Parathyroid adenoma (tissue), 2 donors: ENCODE data around the gene INHBE.
"Not testable (repeated sequence)": the region's sequence is repeated elsewhere in the genome, so short reads cannot be mapped to it uniquely, and the experiment has no call there.

ENCODE experiments used
- H2AFZ ChIP-seq: fragments of 300-600 bp; sonication (generic); one replicate; pipeline ENCODE4 v1.7.0; 2017; ENCODE audit warnings: antibody characterized with exemption, mild to moderate bottlenecking
- H3K27ac ChIP-seq: fragments of 300-600 bp; sonication (generic); one replicate; pipeline ENCODE4 v1.7.0; 2017
- H3K27me3 ChIP-seq: fragments of 300-600 bp; sonication (generic); one replicate; pipeline ENCODE4 v1.7.0; 2017; ENCODE audit warnings: low read length; ENCODE audit not compliant: control insufficient read depth, insufficient read depth
- H3K36me3 ChIP-seq: fragments of 300-600 bp; sonication (generic); one replicate; pipeline ENCODE4 v1.7.0; 2017; ENCODE audit warnings: low read length; ENCODE audit not compliant: control insufficient read depth, insufficient read depth
- H3K4me1 ChIP-seq: fragments of 300-600 bp; sonication (generic); one replicate; pipeline ENCODE4 v1.7.0; 2017; ENCODE audit warnings: control low read depth
- H3K4me2 ChIP-seq: fragments of 300-600 bp; sonication (generic); one replicate; pipeline ENCODE4 v1.7.0; 2017; ENCODE audit warnings: low read length
- H3K4me3 ChIP-seq: fragments of 300-600 bp; sonication (generic); one replicate; pipeline ENCODE4 v1.7.0; 2017; ENCODE audit warnings: low read depth, low read length
- H3K79me2 ChIP-seq: fragments of 300-600 bp; sonication (generic); one replicate; pipeline ENCODE4 v1.7.0; 2017; ENCODE audit warnings: control low read depth
- H3K9ac ChIP-seq: fragments of 300-600 bp; sonication (generic); one replicate; pipeline ENCODE4 v1.7.0; 2017; ENCODE audit warnings: mild to moderate bottlenecking
- H3K9me3 ChIP-seq: fragments of 300-600 bp; sonication (generic); one replicate; pipeline ENCODE4 v1.7.0; 2017; ENCODE audit warnings: low read length; ENCODE audit not compliant: control insufficient read depth
- TF ChIP-seq, protein P1 (sequence below): fragments of 300-600 bp; sonication (generic); IDR thresholded peaks from one replicate; pipeline ENCODE4 v1.7.0; 2017; ENCODE audit warnings: antibody characterized with exemption, mild to moderate bottlenecking
- donor health status: primary hyperparathyroidism.

The INHBE gene

GRCh38 chr12:57454566-57455373 lies at the start of gene INHBE:
INHBE (plus strand) TSS chr12:57455307; CDS start chr12:57455537, 230 bp downstream.
- H2AFZ ChIP-seq, result peak within 1 kb of the TSS; percentile 71
- H3K36me3 ChIP-seq, result no peaks in the 10 kb centered on the region
- no peaks in the 10 kb centered on the region for H3K27me3 ChIP-seq
- no peaks in the 10 kb centered on the region for H3K79me2 ChIP-seq
- peak within 1 kb of the TSS; percentile 66 for H3K27ac ChIP-seq
- no peak within 1 kb of the TSS for H3K9ac ChIP-seq
- TF ChIP-seq, protein P1, sequence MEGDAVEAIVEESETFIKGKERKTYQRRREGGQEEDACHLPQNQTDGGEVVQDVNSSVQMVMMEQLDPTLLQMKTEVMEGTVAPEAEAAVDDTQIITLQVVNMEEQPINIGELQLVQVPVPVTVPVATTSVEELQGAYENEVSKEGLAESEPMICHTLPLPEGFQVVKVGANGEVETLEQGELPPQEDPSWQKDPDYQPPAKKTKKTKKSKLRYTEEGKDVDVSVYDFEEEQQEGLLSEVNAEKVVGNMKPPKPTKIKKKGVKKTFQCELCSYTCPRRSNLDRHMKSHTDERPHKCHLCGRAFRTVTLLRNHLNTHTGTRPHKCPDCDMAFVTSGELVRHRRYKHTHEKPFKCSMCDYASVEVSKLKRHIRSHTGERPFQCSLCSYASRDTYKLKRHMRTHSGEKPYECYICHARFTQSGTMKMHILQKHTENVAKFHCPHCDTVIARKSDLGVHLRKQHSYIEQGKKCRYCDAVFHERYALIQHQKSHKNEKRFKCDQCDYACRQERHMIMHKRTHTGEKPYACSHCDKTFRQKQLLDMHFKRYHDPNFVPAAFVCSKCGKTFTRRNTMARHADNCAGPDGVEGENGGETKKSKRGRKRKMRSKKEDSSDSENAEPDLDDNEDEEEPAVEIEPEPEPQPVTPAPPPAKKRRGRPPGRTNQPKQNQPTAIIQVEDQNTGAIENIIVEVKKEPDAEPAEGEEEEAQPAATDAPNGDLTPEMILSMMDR, result no peak
- peaks cover 22% of the 10 kb centered on the region for H3K4me1 ChIP-seq
- H3K9me3 ChIP-seq, result no peaks in the 10 kb centered on the region
- peak within 1 kb of the TSS; percentile 15 for H3K4me2 ChIP-seq
- H3K4me3 ChIP-seq, result no peak within 1 kb of the TSS

DNA sequence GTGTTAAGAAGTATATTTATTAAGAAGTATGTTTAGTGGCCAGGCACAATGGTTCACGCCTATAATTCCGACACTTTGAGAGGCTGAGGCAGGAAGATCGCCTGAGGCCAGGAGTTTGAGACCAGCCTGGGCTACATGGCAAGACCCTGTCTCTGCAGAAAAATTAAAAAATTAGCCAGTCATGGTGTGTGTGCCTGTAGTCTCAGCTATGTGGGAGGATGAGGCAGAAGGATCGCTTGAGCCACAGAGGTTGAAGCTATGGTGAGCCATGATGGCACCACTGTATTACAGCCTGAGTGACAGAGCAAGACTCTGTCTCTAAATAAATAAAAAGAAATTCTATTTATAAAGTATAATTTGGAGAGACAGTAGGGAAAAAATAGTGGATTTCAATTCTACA lies 44.6 kb upstream of the INHBE start:
- Histone ChIP-seq H3K4me2 (no peak overlapping the region), H3K36me3 (no peaks in the 10 kb centered on the region), H3K4me3 (no peak overlapping the region), H3K27ac (no peak overlapping the region), H3K9ac (no peak overlapping the region), H3K9me3 (no peaks in the 10 kb centered on the region), H3K4me1 (no peaks in the 10 kb centered on the region), H2AFZ (no peak overlapping the region), H3K27me3 (no peaks in the 10 kb centered on the region), H3K79me2 (peaks cover 14% of the 10 kb centered on the region)
- TF ChIP-seq, protein P1, result no peak

DNA sequence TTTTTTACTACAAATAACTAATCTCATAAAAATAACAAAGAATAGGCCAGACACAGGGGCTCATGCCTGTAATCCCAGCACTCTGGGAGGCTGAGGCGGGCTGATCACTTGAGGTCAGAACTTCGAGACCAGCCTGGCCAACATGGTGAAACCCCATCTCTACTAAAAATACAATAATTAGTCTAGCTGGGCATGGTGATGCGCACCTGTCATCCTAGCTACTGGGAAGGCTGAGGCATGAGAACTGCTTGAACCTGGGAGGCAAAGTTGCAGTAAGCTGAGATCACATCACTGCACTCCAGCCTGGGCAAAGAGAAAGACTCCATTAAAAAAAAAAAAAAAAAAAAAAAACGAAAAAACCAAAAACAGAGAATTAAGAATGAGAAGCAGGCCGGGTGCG lies 40.9 kb upstream of the INHBE start:
- H3K4me1 ChIP-seq, H3K9me3 ChIP-seq, H3K36me3 ChIP-seq, H3K27me3 ChIP-seq, H3K4me2 ChIP-seq, H2AFZ ChIP-seq, H3K9ac ChIP-seq, H3K79me2 ChIP-seq, H3K27ac ChIP-seq, H3K4me3 ChIP-seq: not testable (repeated sequence)

- Histone ChIP-seq H3K27ac (no peak overlapping the region), H3K27me3 (no peaks in the 10 kb centered on the region), H3K4me3 (no peak overlapping the region), H3K4me1 (no peaks in the 10 kb centered on the region), H3K9ac (no peak overlapping the region), H2AFZ (no peak overlapping the region), H3K79me2 (peaks cover 10% of the 10 kb centered on the region), H3K9me3 (no peaks in the 10 kb centered on the region), H3K4me2 (no peak overlapping the region), H3K36me3 (no peaks in the 10 kb centered on the region)
- TF ChIP-seq, protein P1, result no peak
Observed at GRCh38 chr12:57415088-57415487, 40.0 kb upstream of the INHBE start.

DNA sequence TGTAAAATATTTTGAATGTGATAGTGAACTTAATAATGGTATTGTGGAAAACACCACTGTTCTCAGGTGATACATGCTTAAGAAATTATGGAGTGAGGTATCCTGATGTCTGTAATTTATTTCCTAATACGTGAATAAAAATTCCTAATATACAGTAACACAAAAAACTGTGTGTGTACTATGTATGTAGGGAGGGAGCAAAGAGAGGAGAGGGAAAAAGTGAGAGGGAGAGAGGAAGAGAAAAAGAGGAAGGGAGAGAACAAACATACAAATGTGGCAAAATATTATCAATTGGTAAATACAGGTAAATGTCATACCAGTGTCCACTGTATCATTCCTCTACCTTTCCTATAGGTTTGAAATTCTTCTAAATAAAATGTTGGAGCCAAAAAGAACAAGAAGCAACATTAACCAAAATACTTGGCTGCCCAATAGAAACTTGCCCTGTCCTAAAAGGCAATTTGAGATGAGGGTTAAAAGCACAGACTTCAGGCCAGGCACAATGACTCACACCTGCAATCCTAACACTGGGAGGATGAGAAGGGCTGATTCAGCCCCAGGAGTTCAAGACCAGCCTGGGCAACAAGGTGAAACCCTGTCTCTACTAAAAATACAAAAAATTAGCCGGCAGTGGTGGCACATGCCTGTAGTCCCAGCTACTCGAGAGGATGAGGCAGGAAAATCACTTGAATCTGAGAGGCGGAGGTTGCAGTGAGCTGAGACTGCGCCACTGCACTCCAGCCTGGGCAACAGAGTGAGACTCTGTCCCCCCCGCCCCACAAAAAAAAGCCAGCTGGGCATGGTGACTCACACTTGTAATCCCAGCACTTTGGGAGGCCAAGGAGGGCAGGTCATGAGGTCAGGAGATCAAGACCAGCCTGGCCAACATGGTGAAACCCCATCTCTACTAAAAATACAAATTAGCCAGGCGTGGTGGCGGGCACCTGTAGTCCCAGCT lies 38.8 kb upstream of the INHBE start:
- Histone ChIP-seq H2AFZ (no peak overlapping the region), H3K9me3 (no peaks in the 10 kb centered on the region), H3K79me2 (peaks cover 14% of the 10 kb centered on the region), H3K27ac (no peak overlapping the region), H3K4me2 (no peak overlapping the region), H3K4me1 (no peaks in the 10 kb centered on the region), H3K27me3 (no peaks in the 10 kb centered on the region), H3K9ac (no peak overlapping the region), H3K4me3 (no peak overlapping the region), H3K36me3 (no peaks in the 10 kb centered on the region)
- TF ChIP-seq, protein P1, result no peak
